ENCODE data around the gene TENM4.

Gene TENM4

GRCh38 chr11:79071190-79071589 lies 369.6 kb downstream of the TENM4 start:
- H3K4me3 ChIP-seq (ENCODE audit: low read depth, low read length) = no peak overlapping the region

- H3K4me3 ChIP-seq (ENCODE audit: low read depth, low read length) = no peak overlapping the region
Measured at GRCh38 chr11:79070518-79070917, 370.3 kb downstream of the TENM4 start.

- no peak overlapping the region for H3K4me3 ChIP-seq (ENCODE audit: low read depth, low read length)
Measured at GRCh38 chr11:79069504-79069903, 371.3 kb downstream of the TENM4 start.

GRCh38 chr11:79068356-79068755 lies 372.5 kb downstream of the TENM4 start:
- no peak overlapping the region for H3K4me3 ChIP-seq (ENCODE audit: low read depth, low read length)

GRCh38 chr11:79067352-79067679 lies 373.5 kb downstream of the TENM4 start:
- H3K4me3 ChIP-seq (ENCODE audit: low read depth, low read length) = no peak overlapping the region

DNA sequence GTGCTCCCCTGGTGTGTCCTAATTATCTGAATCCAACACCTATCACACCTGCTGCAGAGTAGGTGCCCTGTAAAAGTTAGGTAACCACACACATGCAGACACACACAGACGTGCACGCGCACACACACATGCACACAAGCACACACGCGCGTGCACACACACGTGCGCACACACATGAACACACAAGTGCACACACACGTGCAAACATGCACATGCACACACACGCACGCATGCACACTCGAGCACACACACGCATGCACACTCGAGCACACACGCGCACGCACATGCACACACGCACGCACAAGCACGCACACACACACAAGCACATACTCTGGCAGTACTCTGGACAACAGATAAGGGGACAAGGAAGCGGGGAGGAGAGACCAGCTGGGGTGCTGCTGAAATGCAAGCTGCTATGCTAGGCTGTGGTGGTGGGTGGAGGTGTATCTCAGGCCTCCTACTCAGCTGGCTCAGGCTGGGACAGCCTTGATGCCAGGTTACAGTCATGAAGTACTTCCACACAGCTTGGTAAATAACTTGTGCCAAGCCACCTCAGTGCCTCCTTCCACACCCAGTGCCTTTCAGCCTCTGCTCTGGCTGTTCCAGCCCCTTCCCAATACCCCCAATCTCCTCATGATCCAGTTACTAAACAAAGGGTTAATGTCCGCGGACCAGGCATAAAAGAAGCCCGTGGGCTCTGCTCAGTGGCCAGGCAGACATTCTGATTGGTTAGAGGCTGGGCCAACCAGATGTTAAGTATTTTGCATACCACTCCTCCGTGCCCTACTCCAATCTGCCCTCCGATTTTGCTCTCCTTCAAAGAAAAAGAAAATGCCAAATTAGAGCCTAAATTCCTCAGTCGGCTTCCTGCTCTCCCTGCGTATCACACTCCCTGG lies 374.1 kb downstream of the TENM4 start:
- no peak overlapping the region for H3K4me3 ChIP-seq (ENCODE audit: low read depth, low read length)

DNA sequence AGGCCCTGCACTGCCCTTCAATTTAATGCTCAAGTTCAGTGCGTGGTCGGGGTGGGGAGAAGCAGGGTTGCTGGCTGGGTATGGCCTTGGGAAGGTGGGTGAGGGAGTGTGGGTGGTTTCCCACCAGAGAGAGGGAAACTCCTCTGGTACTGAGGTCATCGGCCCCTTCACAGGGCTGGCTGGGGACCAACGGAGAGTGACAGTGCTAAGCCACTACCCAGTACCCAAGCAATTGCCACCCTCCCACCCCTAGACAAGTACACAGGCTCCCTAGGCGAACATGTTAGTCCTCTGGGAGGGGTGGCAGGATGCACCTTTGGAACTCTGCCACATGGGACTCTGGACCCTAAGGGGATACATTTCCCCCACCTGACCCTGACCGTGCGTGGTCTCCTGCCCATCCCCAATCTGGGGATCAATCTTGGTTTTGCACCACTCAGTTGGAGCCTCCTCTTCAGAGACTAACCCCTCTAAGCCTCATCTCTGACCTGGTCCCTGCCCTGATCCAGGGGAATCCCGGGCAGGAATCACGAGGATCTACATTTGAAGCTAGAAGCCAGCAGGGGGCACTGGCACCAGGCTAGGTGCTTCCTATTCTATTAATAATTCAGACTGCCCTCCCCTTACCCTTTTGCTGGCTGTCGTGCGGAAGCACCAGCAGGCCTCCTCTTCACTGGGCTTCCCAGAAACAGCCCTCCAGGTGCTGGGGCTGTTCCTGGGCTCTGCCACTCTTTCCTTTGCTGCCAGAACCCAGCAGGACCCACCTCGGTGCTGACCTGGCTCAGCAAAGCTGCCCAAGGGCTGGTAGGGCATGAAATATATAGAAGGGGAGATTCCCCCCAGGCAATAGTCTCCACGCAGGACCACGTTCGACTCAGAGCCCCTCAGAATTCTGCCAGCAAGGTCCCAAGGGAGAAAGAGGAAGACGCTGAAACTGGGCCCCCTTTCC lies 377.7 kb downstream of the TENM4 start:
- H3K4me3 ChIP-seq (ENCODE audit: low read depth, low read length) = no peak overlapping the region

DNA sequence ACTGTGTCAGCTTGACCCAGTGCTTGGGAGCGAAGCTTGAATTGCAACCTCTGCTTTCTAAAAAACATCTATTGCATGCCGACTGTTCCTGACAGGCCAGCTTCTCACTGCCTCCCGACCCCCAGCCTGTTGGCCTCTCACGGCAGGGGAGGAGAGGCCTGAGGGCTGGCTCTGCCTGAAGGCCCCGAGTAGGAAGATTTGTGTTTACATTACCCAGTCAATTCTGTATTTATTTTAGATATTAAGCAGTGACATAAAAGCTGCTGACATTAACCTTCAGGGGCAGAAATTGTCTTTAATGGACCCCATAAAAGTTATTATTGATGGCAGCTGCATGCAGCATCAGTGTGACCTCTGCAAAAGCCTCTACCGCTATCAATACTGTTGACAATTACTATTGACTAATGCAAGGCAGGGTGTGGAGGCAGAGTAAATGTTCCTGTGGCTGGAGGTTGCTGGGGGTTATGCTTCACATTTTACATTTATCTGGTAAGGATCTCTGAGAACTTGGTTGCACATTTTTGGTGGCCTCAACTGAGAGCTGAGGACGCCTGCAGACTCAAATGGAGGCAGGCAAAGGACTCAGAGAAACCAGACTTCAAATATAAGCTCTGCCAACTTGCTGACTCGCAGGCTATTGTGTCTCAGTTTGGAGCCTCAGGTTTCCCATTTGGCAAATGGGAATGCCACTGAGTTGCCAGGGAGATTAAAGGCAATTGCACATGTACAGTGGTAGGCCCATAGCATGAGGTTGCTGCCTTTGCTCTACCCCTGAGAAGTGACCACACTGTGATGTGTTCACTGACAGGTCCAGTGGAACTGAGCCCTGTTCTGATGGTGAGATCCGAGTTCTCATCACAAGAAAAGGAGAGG lies 380.5 kb downstream of the TENM4 start:
- H3K4me3 ChIP-seq (ENCODE audit: low read depth, low read length) = no peak overlapping the region

GRCh38 chr11:79059141-79059540 lies 381.7 kb downstream of the TENM4 start:
- H3K4me3 ChIP-seq (ENCODE audit: low read depth, low read length) = no peak overlapping the region

GRCh38 chr11:79055856-79056631 lies 384.8 kb downstream of the TENM4 start:
- no peak overlapping the region for H3K4me3 ChIP-seq (ENCODE audit: low read depth, low read length)

- no peak overlapping the region for H3K4me3 ChIP-seq (ENCODE audit: low read depth, low read length)
Measured at GRCh38 chr11:79054636-79055035, 386.2 kb downstream of the TENM4 start.

GRCh38 chr11:79052544-79052943 lies 388.3 kb downstream of the TENM4 start:
- H3K4me3 ChIP-seq (ENCODE audit: low read depth, low read length) = no peak overlapping the region

- H3K4me3 ChIP-seq (ENCODE audit: low read depth, low read length) = no peak overlapping the region
Measured at GRCh38 chr11:79050786-79051185, 390.0 kb downstream of the TENM4 start.

GRCh38 chr11:79049741-79050179 lies 391.1 kb downstream of the TENM4 start:
- no peak overlapping the region for H3K4me3 ChIP-seq (ENCODE audit: low read depth, low read length)

- no peak overlapping the region for H3K4me3 ChIP-seq (ENCODE audit: low read depth, low read length)
Measured at GRCh38 chr11:79047980-79048379, 392.9 kb downstream of the TENM4 start.

- H3K4me3 ChIP-seq (ENCODE audit: low read depth, low read length) = no peak overlapping the region
Measured at GRCh38 chr11:79047321-79047720, 393.5 kb downstream of the TENM4 start.

DNA sequence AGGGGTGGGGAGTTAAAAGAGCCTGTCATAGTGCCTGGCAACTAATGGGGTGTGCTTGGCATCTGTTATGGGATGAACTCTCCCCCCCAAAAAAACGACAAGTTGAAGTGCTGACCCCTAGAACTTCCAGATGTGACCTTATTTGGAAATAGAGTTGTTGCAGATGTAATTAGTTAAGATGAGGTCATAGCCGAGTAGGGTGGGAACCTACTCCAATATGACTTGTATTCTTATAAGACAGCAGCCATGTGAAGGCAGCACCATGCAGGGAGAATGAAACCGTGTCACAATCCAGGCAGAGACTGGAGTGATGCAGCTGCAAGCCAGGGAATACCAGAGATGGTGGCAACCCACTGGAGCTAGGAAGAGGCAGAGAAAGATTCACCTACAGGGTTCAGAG lies 394.5 kb downstream of the TENM4 start:
- H3K4me3 ChIP-seq (ENCODE audit: low read depth, low read length) = no peak overlapping the region

DNA sequence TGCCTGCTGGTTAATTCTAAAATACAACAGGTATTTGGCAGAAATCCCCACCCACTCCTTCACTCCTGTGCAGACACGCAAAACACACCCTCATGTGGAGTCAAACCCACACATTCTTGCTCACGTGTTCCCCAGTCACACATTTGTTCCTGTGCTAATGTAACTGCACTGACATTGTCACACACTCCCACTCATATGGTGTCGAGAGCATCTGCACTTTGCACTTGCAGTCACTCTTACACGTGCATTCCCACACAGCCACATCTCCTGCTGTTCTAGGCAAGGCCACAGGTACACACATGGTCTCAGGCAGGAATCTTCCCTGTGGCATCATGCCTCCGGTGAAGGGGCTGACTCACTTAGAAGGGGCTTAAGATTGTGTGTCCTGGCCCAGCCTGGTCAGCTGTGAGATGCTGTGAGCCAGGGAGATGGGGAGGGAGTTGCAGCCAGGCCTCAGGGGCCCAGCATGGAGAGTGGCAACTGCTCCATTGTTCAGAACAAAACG lies 395.0 kb downstream of the TENM4 start:
- no peak overlapping the region for H3K4me3 ChIP-seq (ENCODE audit: low read depth, low read length)

GRCh38 chr11:79045018-79045799 lies 395.6 kb downstream of the TENM4 start:
- no peak overlapping the region for H3K4me3 ChIP-seq (ENCODE audit: low read depth, low read length)
